Breast epithelium (tissue), 3 donors: ENCODE results near the gene CCDC9B.

ENCODE experiments used
- CTCF ChIP-seq, 3 donors: fragments of 450-650 bp; IDR thresholded peaks; one replicate each; pipeline ENCODE4 v1.5.1; 2016 to 2017; ENCODE audit warnings: antibody characterized with exemption in 3 of 3, mild to moderate bottlenecking in 3 of 3, moderate library complexity in 3 of 3
- POLR2A ChIP-seq: fragments of 450-650 bp; IDR thresholded peaks from one replicate; pipeline ENCODE4 v1.6.1; 2016; ENCODE audit warnings: antibody characterized with exemption, mild to moderate bottlenecking, moderate library complexity
- POLR2AphosphoS5 ChIP-seq, 3 donors: sonication (generic); formaldehyde crosslinking; IDR thresholded peaks; one replicate each; pipeline ENCODE4 v1.6.1; 2017; ENCODE audit warnings: antibody characterized with exemption in 3 of 3

- TF ChIP-seq CTCF (IDR thresholded peaks at IDR 0.05), result no peak
- TF ChIP-seq POLR2AphosphoS5 (IDR thresholded peaks at IDR 0.05), result no peak
- no peak for TF ChIP-seq POLR2A
Observed at GRCh38 chr15:40331637-40332036, 9.1 kb downstream of the CCDC9B start.
